Thymus (tissue), 11 donors: ENCODE results near the gene PHEX. TPM values are rescaled to one million over a fixed set of nuclear protein-coding genes. Genes with fewer than 3 reads are reported as not detected.

Experiments
- DNase-seq, 9 donors: peaks; one replicate each; pipeline ENCODE4 v3.0.0-alpha.2; 2013; ENCODE audit warnings: low spot score in 9 of 9, low read depth in 6 of 9, missing footprints in 1 of 9
- H3K27ac ChIP-seq, 2 donors: one replicate each; pipeline ENCODE4 v1.5.1; 2013; ENCODE audit warnings: control low read depth in 1 of 2, low read depth in 1 of 2, low read length in 1 of 2, mild to moderate bottlenecking in 1 of 2, moderate library complexity in 1 of 2
- H3K27me3 ChIP-seq, 2 donors: one replicate each; pipeline ENCODE4 v1.5.1; 2013; ENCODE audit warnings: low read length in 1 of 2; ENCODE audit not compliant: control insufficient read depth in 2 of 2, insufficient read depth in 1 of 2
- H3K36me3 ChIP-seq, 2 donors: one replicate each; pipeline ENCODE4 v1.5.1; 2013; ENCODE audit warnings: low read length in 1 of 2, mild to moderate bottlenecking in 1 of 2, moderate library complexity in 1 of 2; ENCODE audit not compliant: control insufficient read depth in 2 of 2, insufficient read depth in 2 of 2
- H3K4me1 ChIP-seq, 2 donors: one replicate each; pipeline ENCODE4 v1.5.1; 2013; ENCODE audit warnings: low read length in 2 of 2; ENCODE audit not compliant: control insufficient read depth in 2 of 2, insufficient read depth in 2 of 2
- H3K4me3 ChIP-seq, 2 donors: one replicate each; pipeline ENCODE4 v1.5.1; 2013; ENCODE audit warnings: low read length in 2 of 2, control low read depth in 1 of 2, mild to moderate bottlenecking in 1 of 2
- H3K9me3 ChIP-seq, 2 donors: one replicate each; pipeline ENCODE4 v1.5.1; 2013; ENCODE audit warnings: low read length in 1 of 2, mild to moderate bottlenecking in 1 of 2; ENCODE audit not compliant: control insufficient read depth in 2 of 2, insufficient read depth in 1 of 2
- WGBS: extraction: QIAGEN DNeasy Blood & Tissue Kit; methylation state at CpG from one replicate; pipeline ENCODE4 v1.1.7; 2013; 5-methylcytosine and 5-hydroxymethylcytosine counted together
- polyA plus RNA-seq: library from polyadenylated mRNA; stranded (reverse); fragments of 200-250 nt; gene quantifications from one replicate; pipeline ENCODE4 v1.2.3, GENCODE V29; 2013
- total RNA-seq: library from RNA; stranded (reverse); fragments of 120-200 nt; gene quantifications from one replicate; pipeline ENCODE4 v1.2.4, GENCODE V29; 2013
- donor health status: healthy.

Gene PHEX
- total and polyA plus RNA-seq, 2 donors: 0.66 TPM

DNA sequence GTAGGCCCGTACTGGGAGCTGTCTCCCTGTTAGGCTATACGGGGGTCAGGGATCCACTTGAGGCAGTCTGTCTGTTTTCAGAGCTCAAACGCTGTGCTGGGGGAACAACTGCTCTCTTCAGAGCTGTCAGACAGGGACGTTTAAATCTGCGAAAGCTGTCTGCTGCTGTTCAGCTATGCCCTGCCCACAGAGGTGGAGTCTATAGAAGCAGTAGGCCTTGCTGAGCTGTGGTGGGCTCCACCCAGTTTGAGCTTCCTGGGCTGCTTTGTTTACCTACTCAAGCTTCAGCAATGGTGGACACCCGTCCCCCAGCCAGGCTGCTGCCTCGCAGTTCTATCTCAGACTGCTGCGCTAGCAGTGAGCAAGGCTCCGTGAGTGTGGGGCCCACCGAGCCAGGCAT lies 27.3 kb upstream of the PHEX start:
- no peak for DNase-seq
- 95% methylated on average over 10 of the region's 10 CpGs for WGBS
- Histone ChIP-seq H3K36me3 (no peaks in the 10 kb centered on the region), H3K27ac (no peak overlapping the region), H3K4me1 (peaks cover 0 to 3% of the 10 kb centered on the region in 2 donors), H3K9me3 (no peaks in the 10 kb centered on the region), H3K4me3 (no peak overlapping the region), H3K27me3 (no peaks in the 10 kb centered on the region)

DNA sequence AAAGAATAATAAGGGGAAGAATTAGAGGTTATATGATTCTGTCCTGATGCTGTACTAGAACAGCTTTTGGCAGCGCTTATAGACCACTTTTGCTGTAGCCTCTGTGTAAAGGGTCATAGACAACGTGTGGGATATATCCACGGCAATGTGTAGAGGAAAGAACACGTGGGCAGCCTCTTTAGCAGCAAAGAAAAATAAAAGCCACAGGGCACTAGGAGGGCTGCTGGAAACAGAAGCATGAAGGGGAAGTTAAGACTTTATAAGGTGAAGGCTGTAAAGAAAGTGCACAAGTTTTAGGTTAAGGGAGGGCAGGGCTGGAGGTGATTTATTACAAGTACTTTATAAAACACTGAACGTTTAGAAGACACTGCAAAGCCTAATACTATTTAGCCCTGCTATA lies 20.1 kb upstream of the PHEX start:
- Histone ChIP-seq H3K27me3 (no peaks in the 10 kb centered on the region), H3K4me1 (peaks cover 0 to 3% of the 10 kb centered on the region in 2 donors), H3K4me3 (no peak overlapping the region), H3K27ac (no peak overlapping the region), H3K36me3 (no peaks in the 10 kb centered on the region), H3K9me3 (no peaks in the 10 kb centered on the region)
- 6% methylated on average over 5 of the region's 5 CpGs for WGBS
- DNase-seq: no peak

DNA sequence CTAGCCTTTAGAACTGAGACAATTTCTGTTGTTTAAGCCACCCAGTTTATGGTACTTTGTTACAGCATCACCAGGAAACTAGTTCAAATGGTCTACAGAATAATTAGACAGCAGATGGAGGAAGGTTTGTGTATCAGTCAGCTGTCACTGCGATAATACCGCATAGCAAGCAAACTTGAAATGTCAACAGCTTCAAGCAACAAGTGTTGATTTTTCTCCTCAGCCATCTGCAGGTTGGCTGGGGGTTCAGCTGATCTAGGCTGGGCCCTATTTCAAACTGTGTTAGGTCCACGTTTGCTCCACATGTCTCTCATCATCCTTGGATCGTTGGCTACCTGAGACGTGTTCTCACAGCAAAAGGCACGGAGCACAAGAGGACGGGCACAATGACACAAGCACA lies 19.2 kb upstream of the PHEX start:
- Histone ChIP-seq H3K4me3 (no peak overlapping the region), H3K9me3 (no peaks in the 10 kb centered on the region), H3K4me1 (peaks cover 0 to 1% of the 10 kb centered on the region in 2 donors), H3K36me3 (no peaks in the 10 kb centered on the region), H3K27ac (no peak overlapping the region), H3K27me3 (no peaks in the 10 kb centered on the region)
- 98% methylated on average over 7 of the region's 7 CpGs for WGBS
- DNase-seq: no peak

DNA sequence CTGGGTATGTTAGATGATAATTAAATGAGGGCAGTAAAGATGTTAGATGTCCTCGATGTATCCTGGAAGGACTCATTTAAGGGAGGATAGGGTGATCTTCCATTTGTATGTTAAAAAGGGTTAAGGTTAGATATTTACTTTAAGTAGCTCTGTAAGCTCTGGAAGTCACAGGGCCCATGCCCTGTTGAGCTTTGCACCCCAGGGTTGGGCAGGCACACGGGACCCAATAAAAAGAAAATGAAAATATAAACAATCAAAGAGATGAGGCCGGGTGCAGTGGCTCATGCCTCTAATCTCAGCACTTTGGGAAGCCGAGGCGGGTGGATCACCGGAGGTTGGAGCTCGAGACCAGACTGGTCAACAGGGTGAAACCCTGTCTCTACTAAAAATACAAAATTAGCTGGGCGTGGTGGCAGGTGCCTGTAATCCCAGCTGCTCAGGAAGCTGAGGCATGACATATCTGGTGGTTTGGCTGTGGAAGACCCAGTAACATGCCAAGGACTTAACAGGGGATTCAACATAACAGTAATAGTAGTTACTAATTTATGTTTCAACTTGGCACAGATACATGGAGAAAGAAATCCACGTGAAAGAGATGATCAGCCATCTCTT lies 16.9 kb upstream of the PHEX start:
- Histone ChIP-seq H3K4me3 (no peak overlapping the region), H3K27ac (no peak overlapping the region), H3K27me3 (no peaks in the 10 kb centered on the region), H3K4me1 (no peaks in the 10 kb centered on the region), H3K9me3 (no peaks in the 10 kb centered on the region), H3K36me3 (no peaks in the 10 kb centered on the region)
- WGBS: 93% methylated on average over 9 of the region's 9 CpGs
- no peak for DNase-seq

DNA sequence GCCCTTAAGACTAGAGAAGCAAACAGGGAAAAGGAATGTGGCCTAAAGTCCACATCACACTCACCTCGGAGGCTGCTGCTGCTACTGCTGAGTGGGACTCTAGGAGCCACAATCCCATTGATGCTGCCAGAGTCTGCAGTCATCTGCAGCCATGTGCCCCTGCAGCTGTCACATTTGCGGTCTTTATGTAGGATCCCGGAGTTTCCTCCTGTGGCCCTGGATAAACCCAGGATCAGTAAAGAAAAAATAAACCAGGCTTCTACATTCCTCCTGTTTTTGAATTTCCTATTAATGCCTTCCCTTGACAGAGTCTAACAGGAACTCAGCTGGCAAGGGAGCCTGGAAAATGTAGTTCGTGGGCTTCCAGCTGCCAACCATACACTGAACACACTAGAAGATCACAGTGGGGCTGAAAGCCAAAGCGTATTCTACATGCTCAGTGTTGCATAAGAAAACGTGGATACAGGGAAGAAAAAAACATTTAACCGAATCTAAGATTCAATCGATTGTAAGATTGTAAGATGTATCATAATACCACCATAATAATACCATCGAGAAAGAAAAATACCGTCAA lies 10.3 kb upstream of the PHEX start:
- Histone ChIP-seq H3K36me3 (no peaks in the 10 kb centered on the region), H3K4me1 (no peaks in the 10 kb centered on the region), H3K9me3 (no peaks in the 10 kb centered on the region), H3K27me3 (no peaks in the 10 kb centered on the region), H3K4me3 (no peak overlapping the region), H3K27ac (no peak overlapping the region)
- DNase-seq: no peak
- WGBS: 86% methylated on average over 10 of the region's 10 CpGs

DNA sequence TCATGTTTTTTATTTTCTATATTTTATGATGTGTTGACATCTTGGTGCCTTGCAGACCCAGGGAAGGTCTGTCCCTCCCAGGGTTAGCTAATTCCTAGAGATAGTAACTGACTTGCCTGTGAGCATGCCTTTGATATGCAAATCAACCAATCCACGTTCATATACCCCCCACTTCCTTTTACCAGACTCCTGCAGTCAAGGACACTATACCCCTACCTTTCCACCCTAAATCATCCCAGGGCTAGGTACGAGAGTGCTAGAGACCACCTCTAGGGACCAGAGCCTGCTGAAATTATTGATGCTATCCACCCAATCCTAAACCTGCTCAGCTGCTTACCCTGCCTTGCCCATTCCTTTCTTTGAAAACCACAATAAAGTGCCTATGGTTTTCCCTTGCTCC lies 7.5 kb upstream of the PHEX start:
- H3K4me1 ChIP-seq: no peaks in the 10 kb centered on the region
- H3K9me3 ChIP-seq: no peaks in the 10 kb centered on the region
- DNase-seq: no peak
- no peak overlapping the region for H3K4me3 ChIP-seq
- H3K27me3 ChIP-seq: no peaks in the 10 kb centered on the region
- H3K27ac ChIP-seq: no peak overlapping the region
- no peaks in the 10 kb centered on the region for H3K36me3 ChIP-seq
- WGBS: 49% methylated on average over 2 of the region's 2 CpGs

DNA sequence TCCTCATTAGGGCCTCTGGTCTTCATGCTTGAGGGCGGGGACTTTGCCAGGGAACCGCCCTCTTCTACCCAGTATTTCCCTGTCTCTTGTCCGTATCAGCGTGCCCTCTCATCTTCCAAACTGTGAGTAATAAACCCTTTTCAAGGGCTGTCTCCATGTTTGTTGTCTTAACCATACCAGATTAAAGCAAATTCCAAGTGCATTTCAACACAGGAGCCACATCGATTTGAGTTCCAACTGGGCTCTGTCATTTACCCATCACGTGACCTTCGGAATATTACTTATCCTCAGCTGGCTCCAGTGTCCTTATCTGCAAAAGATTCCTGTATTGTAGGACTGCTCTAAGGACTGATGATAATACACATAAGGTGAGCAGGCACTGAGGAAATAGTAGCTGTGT lies 6.4 kb upstream of the PHEX start:
- Histone ChIP-seq H3K4me1 (no peaks in the 10 kb centered on the region), H3K27ac (no peak overlapping the region), H3K36me3 (no peaks in the 10 kb centered on the region), H3K9me3 (no peaks in the 10 kb centered on the region), H3K27me3 (no peaks in the 10 kb centered on the region), H3K4me3 (no peak overlapping the region)
- DNase-seq: no peak
- WGBS: 97% methylated on average over 7 of the region's 7 CpGs

DNA sequence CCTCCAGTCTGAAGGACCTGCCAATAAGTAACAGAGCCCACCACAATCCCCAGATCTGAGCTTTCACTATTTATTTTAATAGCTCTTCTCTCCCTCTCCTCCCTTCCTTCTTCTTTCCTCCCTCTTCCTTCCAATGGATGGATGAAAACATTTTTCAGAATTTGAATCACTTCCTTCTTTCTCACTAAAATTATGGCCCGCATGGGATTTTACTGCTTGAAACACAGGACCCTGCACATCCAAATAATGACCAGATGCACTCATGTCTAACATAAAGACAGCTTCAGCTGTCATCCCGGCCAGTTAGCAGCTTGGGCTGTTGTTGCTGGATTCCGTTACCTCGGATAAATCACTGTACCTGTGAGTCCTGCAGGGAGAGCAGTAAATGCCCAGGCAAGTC lies 5.4 kb upstream of the PHEX start:
- WGBS: 91% methylated on average over 4 of the region's 4 CpGs
- Histone ChIP-seq H3K36me3 (no peaks in the 10 kb centered on the region), H3K27me3 (no peaks in the 10 kb centered on the region), H3K27ac (no peak overlapping the region), H3K4me1 (no peaks in the 10 kb centered on the region), H3K9me3 (no peaks in the 10 kb centered on the region), H3K4me3 (no peak overlapping the region)
- no peak for DNase-seq

DNA sequence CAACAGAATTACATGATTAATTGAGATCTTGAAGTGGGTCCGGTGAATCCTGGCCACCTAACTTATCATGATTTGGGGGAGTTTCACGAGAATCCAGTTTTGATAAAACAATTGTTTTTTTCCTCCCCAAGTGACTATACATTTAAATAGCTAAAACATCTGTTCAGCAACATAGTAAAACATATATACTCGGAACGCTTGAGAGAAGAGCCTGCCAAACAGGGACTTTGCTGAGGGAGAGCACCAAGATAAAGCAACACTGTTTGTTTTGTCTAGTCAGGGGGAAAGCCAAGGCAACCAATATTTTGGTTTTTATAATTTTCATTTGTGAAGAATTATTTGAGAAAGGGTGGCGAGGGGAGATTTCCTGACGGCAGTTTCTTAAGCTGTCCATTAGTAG lies 381 bp downstream of the PHEX start:
- DNase-seq: no peak
- 97% methylated on average over 6 of the region's 6 CpGs for WGBS

More for the DNA sequence above, 381 bp downstream of the PHEX start:
- no peak overlapping the region for H3K27ac ChIP-seq
- H3K9me3 ChIP-seq: no peaks in the 10 kb centered on the region
- H3K4me1 ChIP-seq: no peaks in the 10 kb centered on the region
- no peaks in the 10 kb centered on the region for H3K27me3 ChIP-seq
- H3K4me3 ChIP-seq: no peak overlapping the region
- no peaks in the 10 kb centered on the region for H3K36me3 ChIP-seq
